HG03432 (cell line): ENCODE results near the gene GRID2.

ENCODE experiments used
- ATAC-seq: cut with Tn5 transposase; IDR thresholded peaks from one replicate; pipeline ENCODE4 v1.9.1; 2021; ENCODE audit warnings: mild to moderate bottlenecking, moderate library complexity; ENCODE audit not compliant: unreplicated experiment

Gene GRID2

DNA sequence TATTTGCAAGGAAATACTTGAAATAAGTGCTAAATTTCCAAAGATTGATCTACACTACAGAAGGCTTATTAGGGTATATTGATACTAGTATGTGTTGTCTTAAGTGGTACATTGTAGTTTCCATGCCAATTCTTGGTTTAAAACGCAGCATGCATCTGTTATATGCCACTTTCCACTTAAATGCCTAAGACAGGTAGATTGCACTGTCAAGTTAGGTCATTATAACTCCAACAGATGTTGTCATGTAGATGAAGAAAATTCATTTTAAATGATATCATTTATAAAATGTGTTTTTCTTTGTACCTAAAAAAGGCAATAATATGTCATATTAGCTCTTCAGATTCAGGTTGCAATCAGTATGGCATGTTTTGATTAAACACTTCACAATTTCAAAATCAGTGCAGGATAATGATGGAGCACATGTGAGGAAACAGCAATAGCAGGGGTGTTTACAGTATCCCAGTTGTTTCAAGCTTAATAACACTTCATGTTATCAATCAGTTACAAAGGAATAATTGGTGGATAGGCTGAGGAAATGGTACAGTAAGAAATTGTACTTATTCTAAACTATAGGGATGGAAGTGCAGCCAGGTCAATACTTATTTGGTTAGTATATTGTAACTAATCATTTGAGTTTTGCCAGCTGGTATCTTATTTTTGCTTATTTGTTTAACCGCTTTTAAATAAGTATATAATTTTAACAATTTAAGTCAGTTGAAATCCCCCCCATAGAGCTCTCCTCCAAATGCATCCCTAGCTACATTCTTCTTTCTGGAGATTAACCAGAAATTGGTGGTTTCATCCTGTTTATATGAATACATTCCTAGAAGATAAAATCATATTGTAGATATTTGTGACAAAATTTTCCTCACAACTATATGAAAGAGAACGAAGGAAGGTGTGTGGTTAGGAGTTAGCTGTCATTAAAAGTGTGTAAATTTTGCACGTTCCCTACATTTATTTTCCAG lies 1070.4 kb downstream of the GRID2 start:
- ATAC-seq: no peak

DNA sequence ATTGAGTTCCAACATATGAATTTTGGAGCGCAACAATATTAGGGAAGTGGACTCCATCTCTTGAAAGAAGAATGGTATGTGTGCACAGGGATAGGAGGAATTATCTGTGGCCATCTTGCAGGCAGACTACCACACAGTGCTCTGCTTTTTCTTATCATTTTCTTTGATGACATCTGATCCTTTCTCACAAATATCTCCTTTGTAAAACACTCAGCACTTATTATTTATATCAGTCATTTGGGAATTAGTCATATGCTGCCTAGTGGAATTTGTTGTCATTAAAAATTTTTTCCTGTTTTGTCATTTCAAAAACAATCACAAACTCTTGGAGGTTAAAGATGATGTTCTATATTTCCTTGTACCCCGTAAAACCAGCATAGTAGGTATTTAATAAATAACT lies 1080.5 kb downstream of the GRID2 start:
- ATAC-seq: no peak

GRCh38 chr4:93384887-93385286 lies 1081.1 kb downstream of the GRID2 start:
- ATAC-seq: no peak

- no peak for ATAC-seq
These were observed 1090.8 kb downstream of the GRID2 start for GRCh38 chr4:93394545-93395081.

GRCh38 chr4:93396272-93396671 lies 1092.5 kb downstream of the GRID2 start:
- ATAC-seq: no peak

- no peak for ATAC-seq
These were observed 1099.8 kb downstream of the GRID2 start for GRCh38 chr4:93403571-93403970.

GRCh38 chr4:93407493-93408275 lies 1103.9 kb downstream of the GRID2 start:
- no peak for ATAC-seq

- no peak for ATAC-seq
These were observed 1105.3 kb downstream of the GRID2 start for GRCh38 chr4:93409035-93409434.

- no peak for ATAC-seq
These were observed 1110.3 kb downstream of the GRID2 start for GRCh38 chr4:93414041-93414550.

DNA sequence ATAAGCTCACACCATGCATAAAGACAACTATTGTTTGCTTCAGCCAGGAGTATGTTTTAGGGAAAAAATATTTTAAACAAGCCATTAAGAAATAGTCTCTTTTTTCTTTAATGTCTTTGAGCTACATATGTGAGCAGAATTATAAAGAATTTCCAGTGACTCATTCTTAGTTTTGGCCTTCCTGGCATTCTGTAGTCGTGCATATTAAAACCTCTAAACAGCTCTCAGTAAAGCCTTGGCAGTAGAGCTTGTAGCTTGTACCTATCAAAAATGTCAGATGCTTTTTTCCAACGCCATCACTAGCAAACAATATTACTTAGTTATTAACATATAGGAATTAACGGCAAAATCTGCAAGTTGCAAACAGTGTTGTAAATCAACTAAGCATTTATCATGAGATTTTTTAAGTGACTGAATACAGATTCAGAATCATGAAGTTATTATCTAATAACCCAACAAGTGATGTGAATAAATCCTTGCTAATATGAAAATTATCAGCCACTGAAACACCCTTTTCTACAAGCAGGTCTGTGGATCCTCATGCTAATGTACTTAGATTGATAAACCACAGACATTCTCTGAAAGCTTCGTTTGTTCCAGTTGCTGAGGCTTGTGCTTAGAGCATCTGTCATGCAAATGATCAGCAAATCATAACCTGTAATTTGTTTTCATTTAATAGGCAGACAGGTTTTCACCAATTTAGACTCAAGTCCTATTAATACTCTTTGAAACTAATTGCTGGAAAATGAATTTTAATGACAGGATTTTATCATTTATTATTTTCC lies 1112.8 kb downstream of the GRID2 start:
- ATAC-seq: no peak

DNA sequence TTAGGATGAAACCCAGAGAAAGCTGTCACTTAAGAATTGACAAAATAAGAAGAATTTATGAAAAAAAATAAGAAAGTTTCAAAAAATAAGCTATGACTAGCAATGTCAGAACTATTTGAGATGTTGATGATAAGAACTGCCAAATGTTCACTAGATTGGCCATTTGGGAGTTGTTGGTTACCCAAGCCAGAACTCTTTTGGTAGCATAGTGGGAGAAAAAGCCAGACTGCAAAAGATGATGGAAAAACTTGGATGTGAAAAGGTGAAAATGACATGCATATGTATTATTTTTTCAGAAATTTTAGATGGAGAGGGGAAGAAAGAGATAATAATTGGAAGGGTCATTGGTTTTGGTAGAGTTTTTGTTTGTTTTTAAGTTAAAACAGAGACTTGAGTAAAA lies 1127.6 kb downstream of the GRID2 start:
- no peak for ATAC-seq

DNA sequence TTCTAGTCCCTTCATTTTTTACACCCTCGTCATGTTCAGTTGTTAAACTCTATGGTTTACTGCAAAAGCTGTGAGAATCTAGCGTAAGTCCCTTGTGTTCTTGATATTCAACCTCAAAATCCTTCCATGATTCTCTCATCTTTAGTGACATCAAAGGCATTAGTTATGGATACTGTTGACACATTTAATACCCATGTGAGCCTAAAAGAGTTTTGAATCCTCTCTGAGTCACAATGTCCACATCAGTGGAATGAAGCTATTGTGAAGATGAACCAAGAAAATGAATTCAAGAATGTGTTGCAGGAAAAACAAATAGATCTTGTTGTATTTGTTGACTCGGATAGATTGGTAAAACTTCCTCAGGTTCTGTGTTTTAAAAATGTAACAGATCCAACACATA lies 1130.1 kb downstream of the GRID2 start:
- no peak for ATAC-seq

DNA sequence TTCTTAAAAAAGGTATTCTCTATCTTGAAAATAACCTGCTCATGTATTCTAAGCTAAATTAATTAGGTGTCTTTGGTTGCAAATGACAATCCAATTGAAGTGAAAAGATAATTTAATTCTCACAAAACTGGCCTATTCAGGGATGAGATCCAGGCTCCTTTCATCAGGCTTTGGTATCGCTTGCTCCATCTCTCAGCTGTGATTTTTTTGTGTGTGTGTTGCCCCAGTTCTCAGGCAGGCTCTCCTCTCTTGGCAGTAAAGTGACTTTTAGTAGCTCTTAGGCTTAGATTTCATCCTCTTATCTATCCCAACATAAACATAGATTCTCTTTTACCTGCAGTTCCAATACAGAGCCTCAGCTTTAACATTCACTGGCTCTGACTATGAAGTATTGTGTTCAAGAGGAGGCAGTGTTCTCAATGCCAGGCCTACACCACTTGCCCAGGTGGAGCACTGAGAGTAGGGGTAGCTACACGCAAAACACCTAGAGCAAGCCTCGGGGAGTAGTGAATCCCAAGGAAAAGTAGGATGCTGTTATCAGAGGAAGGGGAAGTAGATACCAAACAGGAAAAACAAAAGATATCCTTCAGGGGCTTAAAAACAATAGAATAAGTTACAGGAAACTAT lies 1132.3 kb downstream of the GRID2 start:
- no peak for ATAC-seq

DNA sequence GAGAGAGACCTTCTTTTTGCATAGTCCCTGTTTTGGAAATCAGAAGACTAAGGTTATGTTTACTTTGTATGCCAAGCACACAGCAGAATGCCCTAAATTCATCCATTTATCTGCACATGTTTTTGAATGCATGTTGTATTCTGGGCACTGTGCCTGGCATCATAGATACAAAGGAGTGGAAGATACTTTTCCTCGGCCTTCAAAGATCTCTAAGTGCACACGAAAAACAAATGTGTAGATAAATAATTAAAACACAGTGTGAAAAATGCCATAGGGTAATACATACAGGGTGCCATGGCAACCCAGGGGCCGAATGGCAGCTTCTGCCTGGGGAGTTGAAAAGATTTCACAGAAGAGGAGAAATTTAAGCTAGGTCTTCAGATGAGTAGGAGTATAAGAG lies 1134.2 kb downstream of the GRID2 start:
- ATAC-seq: no peak

DNA sequence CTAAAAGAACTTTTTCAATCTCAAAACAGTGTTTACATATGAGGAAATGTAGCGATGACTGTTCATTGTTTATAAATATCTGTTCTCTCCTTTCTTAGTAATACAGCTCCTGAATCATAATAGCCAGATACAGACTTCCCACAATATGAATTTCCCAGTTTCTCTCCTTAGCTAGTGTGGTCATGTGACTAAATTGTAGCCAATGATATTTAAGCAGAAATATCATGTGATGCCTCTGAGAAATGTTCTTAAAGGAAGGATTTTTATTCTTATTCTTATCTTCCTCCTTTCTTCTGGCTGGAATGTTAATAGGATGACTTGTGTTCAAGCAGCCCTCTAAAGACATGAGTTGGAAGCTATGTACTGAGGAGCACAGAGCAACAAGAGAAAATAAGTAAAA lies 1141.1 kb downstream of the GRID2 start:
- no peak for ATAC-seq

DNA sequence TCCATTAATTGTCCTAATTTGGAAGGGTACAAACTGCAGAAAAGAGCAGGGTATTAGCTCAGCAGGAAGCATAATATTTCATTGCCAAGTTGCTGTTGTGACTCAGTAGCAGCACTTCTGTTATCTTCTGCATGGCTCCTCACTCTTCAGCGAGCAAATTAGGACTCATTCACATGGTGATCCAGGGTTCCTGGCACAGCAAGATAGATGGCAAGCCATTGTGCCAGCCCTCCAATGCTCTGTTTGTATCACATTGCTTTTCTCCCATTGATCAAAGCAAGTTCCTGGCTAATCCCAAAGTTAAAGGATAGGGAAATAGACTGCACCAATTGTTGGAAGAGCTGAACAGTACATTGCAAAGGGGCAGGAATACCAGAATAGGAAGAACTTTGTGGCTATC lies 1142.3 kb downstream of the GRID2 start:
- no peak for ATAC-seq

DNA sequence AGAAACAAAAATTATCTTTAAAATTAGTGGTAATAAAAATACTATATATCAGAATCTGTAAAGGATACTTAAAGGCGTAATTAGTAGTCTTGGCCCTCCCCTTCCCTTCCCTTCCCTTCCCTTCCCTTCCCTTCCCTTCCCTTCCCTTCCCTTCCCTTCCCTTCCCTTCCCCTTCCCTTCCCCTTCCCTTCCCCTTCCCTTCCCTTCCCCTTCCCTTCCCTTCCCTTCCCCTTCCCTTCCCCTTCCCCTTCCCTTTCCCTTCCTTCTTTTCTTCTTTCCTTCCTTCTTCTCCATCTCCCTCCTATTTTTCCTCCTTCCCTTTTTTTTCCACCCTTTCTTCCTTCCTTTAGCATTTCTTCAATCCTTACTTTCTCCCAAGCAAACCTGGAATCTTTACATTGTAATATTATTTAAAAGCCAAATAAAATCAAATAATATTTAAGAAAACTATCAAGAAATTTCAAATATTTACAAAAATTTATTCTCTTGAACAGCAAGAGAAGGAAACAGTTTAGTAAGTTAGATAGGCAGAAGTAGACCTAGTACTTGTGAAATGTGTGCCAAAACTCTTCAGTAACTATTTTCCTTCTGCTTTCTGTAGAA lies 1145.0 kb downstream of the GRID2 start:
- ATAC-seq: no peak

DNA sequence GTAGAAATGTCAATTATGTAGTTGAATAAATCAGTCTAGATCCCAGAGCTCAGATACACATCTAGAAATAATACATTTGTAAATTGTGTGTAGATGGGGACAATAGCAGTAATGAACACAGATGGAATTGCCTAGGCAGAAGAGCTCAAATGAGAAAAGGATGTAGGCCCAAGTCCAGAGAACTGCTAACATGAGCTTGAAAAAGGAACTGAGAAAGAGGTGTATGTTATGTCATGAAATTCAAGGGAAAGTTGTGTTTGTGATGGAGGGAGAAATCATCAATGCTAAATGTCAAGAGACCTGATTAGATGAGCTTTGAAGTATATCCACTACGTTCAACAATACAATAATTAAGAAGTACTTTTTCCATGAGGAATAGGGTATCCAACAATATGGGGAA lies 1148.2 kb downstream of the GRID2 start:
- ATAC-seq: no peak

GRCh38 chr4:93461541-93461940 lies 1157.8 kb downstream of the GRID2 start:
- ATAC-seq: no peak

DNA sequence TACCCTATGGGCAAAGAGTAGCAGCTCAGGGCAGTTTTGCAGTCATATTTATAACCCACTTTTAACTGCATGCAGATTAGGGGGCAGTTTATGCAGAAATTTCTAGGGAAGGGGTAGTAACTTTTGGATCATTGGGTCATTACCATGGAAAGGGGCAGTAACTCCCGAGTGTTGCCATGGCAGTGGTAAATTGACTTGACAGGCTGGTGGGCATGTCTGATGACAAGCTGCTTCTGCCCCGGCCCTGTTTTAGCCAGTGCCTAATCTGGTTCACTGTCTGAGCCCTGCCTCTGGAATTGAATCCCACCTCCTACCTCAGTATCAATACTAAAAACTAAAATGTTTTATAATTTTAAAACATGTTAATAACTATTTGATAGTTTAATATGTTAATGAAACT lies 1162.7 kb downstream of the GRID2 start:
- no peak for ATAC-seq
